ENCODE data around the gene EYS.
"Not testable (repeated sequence)": the region's sequence is repeated elsewhere in the genome, so short reads cannot be mapped to it uniquely, and the experiment has no call there.

The EYS gene

GRCh38 chr6:63862486-63863198 is 1844.4 kb downstream of the EYS start:
- DNase-seq: no peak

GRCh38 chr6:63859528-63859927 is 1847.5 kb downstream of the EYS start:
- no peak for DNase-seq

DNA sequence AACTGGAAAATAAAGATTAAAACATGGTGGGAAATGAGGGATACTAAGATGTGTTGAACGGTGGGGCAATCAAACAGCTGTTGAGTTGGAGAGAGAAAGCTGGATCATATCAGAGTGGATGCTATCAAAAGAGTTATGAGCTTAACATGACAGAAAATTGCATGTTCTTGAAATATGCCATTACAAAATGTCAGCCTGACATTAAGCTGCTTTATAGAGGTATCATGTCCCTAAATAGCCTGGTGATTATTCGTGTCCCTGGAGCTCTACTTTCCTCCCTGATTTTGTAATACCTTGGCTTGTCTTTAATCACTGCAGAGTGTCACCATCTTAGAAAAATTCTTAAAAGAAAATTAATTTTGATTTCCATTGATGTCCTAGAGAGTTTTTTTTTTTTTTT is 1848.3 kb downstream of the EYS start:
- DNase-seq: no peak

- no peak for DNase-seq
These were observed 1850.8 kb downstream of the EYS start for GRCh38 chr6:63856271-63856670.

DNA sequence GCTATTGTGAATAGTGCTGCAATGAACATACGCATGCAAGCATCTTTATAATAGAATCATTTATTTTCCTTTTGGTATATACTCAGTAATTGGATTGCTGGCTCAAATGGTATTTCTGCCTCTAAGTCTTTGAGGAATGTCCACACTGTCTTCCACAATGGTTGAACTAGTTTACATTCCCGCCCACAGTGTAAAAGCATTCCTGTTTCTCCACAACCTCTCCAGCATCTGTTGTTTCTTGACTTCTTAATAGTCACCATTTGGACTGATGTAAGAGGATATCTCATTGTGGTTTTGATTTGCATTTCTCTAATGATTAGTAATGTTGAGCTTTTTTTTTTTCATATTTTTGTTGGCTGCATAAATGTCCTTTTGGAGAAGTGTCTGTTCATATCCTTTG is 1862.7 kb downstream of the EYS start:
- DNase-seq: no peak

- no peak for DNase-seq
These were observed 1867.5 kb downstream of the EYS start for GRCh38 chr6:63839485-63839884.

DNA sequence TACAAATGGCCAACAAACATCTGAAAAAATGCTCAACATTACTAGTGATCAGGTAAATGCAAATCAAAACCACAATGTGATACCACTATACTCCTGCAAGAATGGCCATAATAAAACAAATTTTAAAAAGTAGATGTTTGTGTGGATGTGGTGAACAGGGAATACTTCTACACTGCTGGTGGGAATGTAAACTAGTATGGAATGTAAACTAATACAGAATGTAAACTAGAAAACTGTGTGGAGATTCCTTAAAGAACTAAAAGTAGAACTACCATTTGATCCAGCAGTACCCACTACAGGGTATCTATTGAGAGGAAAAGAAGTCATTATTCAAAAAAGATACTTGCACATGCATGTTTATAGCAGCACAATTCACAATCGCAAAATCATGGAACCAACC is 1878.3 kb downstream of the EYS start:
- DNase-seq: not testable (repeated sequence)

- DNase-seq: no peak
These were observed 1882.3 kb downstream of the EYS start for GRCh38 chr6:63824722-63825121.

- no peak for DNase-seq
These were observed 1885.6 kb downstream of the EYS start for GRCh38 chr6:63821442-63821841.

- DNase-seq: no peak
These were observed 1887.2 kb downstream of the EYS start for GRCh38 chr6:63819831-63820230.

DNA sequence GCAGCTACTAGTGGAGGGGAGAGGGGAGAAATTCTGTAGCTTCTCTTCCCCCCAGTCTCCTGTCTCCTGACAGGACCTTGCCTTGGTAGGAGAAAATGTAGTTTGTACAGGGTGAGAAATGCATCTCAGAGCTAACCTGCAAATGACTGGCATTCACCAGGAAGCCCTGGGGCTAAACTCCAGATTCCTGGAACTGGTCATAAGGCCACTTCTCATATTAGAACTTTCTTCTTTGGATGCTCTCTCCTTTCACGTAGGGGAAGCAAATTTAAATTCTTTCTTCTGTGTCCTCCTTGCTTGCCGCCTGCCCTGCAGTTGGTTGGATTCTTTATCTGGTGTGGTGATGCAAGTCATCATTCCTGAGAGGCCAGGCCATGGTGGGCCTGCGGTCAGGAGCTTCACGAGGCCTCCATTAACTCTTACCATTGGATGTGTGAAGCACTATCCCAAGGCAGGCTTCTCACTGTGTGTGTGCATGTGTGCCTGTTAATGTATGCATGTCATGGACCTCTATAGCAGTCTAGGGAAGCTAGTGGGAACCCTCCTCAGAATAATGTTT is 1889.5 kb downstream of the EYS start:
- DNase-seq: no peak

- no peak for DNase-seq
These were observed 1890.0 kb downstream of the EYS start for GRCh38 chr6:63816982-63817436.

DNA sequence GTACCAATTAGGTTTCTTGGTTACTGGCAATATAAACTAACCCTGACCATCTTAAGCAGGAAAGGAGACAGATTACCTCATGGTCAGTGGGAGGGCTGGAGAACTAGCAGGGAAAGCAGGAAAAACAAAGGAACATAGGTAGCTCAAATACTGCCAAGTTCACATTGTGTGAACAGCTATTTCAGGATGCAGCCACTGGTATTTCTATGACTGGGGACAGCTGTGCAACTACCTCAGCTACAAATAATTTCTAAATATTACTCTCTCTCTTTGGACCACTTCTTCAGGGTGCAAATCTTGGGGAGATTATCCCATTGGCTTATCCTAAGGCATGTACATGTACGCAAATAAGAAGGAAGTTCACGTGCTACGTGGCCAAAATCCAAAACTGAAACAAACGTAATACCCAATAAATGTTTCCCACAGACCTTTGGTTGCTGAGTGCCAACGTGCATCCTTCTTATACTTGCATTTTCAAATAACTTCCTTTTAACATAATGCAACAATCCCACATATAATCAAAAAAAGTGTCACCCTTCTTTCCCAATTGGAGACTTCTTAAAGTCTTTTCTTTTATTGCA is 1890.5 kb downstream of the EYS start:
- DNase-seq: no peak

- no peak for DNase-seq
These were observed 1892.6 kb downstream of the EYS start for GRCh38 chr6:63814459-63814858.

DNA sequence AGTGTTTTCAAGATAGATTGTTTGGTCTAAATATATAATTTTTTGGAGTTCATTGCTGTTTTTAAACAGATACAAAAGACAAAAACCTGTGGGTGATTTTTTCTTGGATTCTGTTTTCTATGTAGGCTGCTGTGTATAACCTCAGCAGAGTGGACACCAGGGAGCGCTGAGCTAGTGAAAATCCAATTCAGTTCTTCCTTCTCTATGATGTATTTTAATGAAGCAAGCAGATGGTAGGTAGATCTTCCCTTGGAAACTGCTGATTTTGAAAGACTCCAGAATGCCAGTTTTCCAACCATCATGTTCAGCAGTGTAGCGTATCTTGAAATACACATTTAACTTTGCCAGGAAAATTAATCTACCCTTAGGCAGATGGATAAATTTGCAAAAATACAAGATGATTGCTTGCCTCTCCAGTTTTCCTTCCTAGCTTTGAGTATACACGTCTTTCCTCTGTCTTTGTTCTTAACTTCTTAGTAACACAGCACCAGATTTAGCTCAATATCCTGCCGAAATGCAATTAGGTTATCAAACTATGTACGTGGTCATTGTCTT is 1893.4 kb downstream of the EYS start:
- no peak for DNase-seq

- no peak for DNase-seq
These were observed 1898.5 kb downstream of the EYS start for GRCh38 chr6:63808576-63808975.

DNA sequence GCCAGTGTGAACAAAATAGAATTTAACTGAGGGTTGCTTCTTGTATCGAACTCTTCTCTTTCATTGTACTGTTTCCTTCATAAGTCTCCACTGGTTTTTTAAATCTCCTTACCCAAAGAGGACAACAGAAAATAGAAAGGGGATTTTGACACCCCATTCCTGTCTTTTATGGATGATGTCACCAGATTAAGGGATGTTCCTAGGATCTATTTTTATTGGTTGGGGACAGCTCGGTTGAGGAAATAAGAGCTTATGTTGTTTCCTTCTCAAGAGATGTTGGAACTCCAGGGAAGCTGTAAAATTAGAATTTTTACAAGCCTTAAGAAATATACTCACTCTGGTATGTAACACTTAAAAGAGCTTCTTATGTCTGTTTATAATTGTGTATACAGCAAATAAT is 1900.0 kb downstream of the EYS start:
- no peak for DNase-seq

GRCh38 chr6:63806573-63806913 is 1900.5 kb downstream of the EYS start:
- no peak for DNase-seq

- DNase-seq: no peak
These were observed 1901.0 kb downstream of the EYS start for GRCh38 chr6:63805808-63806572.

- no peak for DNase-seq
These were observed 1901.7 kb downstream of the EYS start for GRCh38 chr6:63805345-63805744.

- no peak for DNase-seq
These were observed 1902.6 kb downstream of the EYS start for GRCh38 chr6:63804381-63804956.

DNA sequence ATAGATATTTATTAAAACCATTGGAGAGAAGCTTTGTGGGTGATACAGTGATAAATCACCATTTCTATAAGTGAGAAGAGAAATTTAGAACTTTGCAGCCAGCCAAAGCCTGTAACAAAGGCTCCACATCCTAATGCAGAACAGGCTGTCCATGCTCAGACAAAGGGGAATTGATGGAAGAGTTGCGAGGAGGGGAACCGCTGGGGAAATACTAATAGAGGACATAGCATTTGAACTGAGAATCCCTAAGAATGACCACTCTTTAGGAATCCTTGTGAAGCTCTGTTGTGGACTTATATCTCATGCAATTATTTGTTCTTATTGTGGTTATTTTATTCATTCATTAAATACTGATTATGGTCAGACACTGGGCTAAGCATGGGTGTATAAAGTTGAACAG is 1903.7 kb downstream of the EYS start:
- DNase-seq: no peak

- no peak for DNase-seq
These were observed 1904.3 kb downstream of the EYS start for GRCh38 chr6:63802606-63803206.
